Right lobe of liver (tissue), 4 donors: ENCODE measurements around the gene NOL4.

Experiments
- POLR2A ChIP-seq: fragments of 450-650 bp; IDR thresholded peaks from one replicate; pipeline ENCODE4 v1.6.1; 2017; ENCODE audit warnings: antibody characterized with exemption, mild to moderate bottlenecking
- TF ChIP-seq, protein P1 (sequence below), 4 donors: fragments of 200-600 bp in 3 of 4; fragments of 450-650 bp in 1 of 4; IDR thresholded peaks; one replicate each; pipeline versions ENCODE4 v1.5.1 to v1.8.0; 2016 to 2022; ENCODE audit warnings: antibody characterized with exemption in 4 of 4, mild to moderate bottlenecking in 2 of 4
- donor health status: DM: no; HTN: no; CAD: no.
- donor health status: DM: no; HTN: no; CAD: no.
- donor health status: DM: no; HTN: yes; CAD: no.

DNA sequence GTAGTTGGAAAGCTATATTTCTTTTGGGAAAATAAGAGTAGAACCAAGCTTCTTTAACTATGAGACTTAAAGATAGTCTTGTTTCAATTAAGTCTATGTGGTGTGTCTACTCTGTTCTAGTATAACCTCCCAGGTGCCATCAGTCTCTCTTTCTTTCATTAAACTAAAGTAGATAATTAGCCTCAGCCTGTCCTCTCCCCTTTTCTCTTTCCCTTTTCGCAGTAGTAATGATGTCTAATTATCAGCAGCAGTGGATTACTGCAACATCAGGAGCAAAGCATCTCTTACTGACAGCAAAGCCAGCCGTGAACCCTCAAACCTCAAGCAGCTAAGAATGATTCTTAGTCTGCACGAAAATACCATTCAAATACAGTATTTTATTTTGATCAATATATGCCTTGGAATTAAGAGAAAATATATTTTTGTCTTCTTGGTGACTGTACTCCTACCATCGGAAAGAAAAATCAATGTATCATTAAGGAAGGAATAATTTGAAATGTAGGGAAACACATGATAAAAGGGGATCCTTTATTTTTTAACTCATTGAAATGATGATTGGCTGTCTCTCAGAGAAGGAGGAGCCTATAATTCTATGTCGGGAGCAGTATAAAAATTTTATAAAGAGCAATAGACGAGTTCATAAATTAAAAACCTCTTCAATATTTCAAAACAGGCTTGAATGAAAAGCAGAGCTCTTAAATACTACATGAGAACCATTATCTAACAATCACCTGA, 4.5 kb downstream of the NOL4 start:
- TF ChIP-seq, protein P1, sequence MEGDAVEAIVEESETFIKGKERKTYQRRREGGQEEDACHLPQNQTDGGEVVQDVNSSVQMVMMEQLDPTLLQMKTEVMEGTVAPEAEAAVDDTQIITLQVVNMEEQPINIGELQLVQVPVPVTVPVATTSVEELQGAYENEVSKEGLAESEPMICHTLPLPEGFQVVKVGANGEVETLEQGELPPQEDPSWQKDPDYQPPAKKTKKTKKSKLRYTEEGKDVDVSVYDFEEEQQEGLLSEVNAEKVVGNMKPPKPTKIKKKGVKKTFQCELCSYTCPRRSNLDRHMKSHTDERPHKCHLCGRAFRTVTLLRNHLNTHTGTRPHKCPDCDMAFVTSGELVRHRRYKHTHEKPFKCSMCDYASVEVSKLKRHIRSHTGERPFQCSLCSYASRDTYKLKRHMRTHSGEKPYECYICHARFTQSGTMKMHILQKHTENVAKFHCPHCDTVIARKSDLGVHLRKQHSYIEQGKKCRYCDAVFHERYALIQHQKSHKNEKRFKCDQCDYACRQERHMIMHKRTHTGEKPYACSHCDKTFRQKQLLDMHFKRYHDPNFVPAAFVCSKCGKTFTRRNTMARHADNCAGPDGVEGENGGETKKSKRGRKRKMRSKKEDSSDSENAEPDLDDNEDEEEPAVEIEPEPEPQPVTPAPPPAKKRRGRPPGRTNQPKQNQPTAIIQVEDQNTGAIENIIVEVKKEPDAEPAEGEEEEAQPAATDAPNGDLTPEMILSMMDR (IDR thresholded peaks at IDR 0.05) = no peak
- TF ChIP-seq POLR2A = no peak
